ENCODE data around the gene LDLR. TPM values are rescaled to one million over a fixed set of nuclear protein-coding genes. Genes with fewer than 3 reads are reported as not detected.

The LDLR gene
- total RNA-seq, 1 donor from 2014 or later: 153 TPM

- Mint-ChIP-seq H3K9me3 (ENCODE audit: unreplicated experiment) (no peaks in the 10 kb centered on the region), H3K27me3 (ENCODE audit: low read depth, unreplicated experiment) (no peaks in the 10 kb centered on the region), H3K4me1 (ENCODE audit: low read depth, unreplicated experiment) (no peaks in the 10 kb centered on the region), H3K27ac (ENCODE audit: unreplicated experiment) (no peak overlapping the region), H3K36me3 (ENCODE audit: low read depth, unreplicated experiment) (peaks cover 19% of the 10 kb centered on the region), H3K4me3 (ENCODE audit: unreplicated experiment) (peak overlapping the region; percentile 9)
- Histone ChIP-seq H3K4me2 (ENCODE audit: low read length) (no peak overlapping the region), H4K20me1 (ENCODE audit: insufficient read depth, low read length) (peaks cover 4% of the 10 kb centered on the region), H3K4me1 (ENCODE audit: insufficient read depth, low read length) (no peaks in the 10 kb centered on the region), H3K4me3 (ENCODE audit: insufficient read depth, low read depth, low read length) (no peak overlapping the region), H3K27ac (ENCODE audit: low read depth, low read length) (no peak overlapping the region), H3K36me3 (ENCODE audit: insufficient read depth, low read length) (peaks cover 17% of the 10 kb centered on the region), H3K9me3 (ENCODE audit: insufficient read depth, low read depth, low read length) (no peaks in the 10 kb centered on the region), H3K9ac (ENCODE audit: low read length) (no peak overlapping the region), H3K27me3 (ENCODE audit: insufficient read depth, low read length) (no peaks in the 10 kb centered on the region), H3K79me2 (ENCODE audit: insufficient read depth, low read length) (no peaks in the 10 kb centered on the region), H2AFZ (ENCODE audit: low read depth, low read length) (no peak overlapping the region)
- no peak for FAIRE-seq
- no peak for DNase-seq (ENCODE audit: low read depth)
- no peak for TF ChIP-seq EZH2 (IDR thresholded peaks at IDR 0.05; ENCODE audit: insufficient read depth, low read length)
- no peak for TF ChIP-seq CTCF (IDR thresholded peaks at IDR 0.05; ENCODE audit: insufficient read depth, low read depth, low read length)
Measured at GRCh38 chr19:11064831-11065303, 24.4 kb upstream of the LDLR start.

GRCh38 chr19:11066326-11066725 is 22.9 kb upstream of the LDLR start:
- H3K4me3 Mint-ChIP-seq (ENCODE audit: unreplicated experiment): no peak overlapping the region
- Histone ChIP-seq H3K9ac (ENCODE audit: low read length) (no peak overlapping the region), H3K36me3 (ENCODE audit: insufficient read depth, low read length) (peaks cover 13% of the 10 kb centered on the region), H3K4me2 (ENCODE audit: low read length) (no peak overlapping the region), H3K9me3 (ENCODE audit: insufficient read depth, low read depth, low read length) (no peaks in the 10 kb centered on the region), H3K27me3 (ENCODE audit: insufficient read depth, low read length) (no peaks in the 10 kb centered on the region), H3K79me2 (ENCODE audit: insufficient read depth, low read length) (no peaks in the 10 kb centered on the region), H4K20me1 (ENCODE audit: insufficient read depth, low read length) (peaks cover 4% of the 10 kb centered on the region), H3K27ac (ENCODE audit: low read depth, low read length) (no peak overlapping the region), H3K4me3 (ENCODE audit: insufficient read depth, low read depth, low read length) (no peak overlapping the region), H3K4me1 (ENCODE audit: insufficient read depth, low read length) (no peaks in the 10 kb centered on the region), H2AFZ (ENCODE audit: low read depth, low read length) (no peak overlapping the region)
- H3K4me1 Mint-ChIP-seq (ENCODE audit: low read depth, unreplicated experiment): no peaks in the 10 kb centered on the region
- no peaks in the 10 kb centered on the region for H3K9me3 Mint-ChIP-seq (ENCODE audit: unreplicated experiment)
- no peak overlapping the region for H3K27ac Mint-ChIP-seq (ENCODE audit: unreplicated experiment)
- H3K27me3 Mint-ChIP-seq (ENCODE audit: low read depth, unreplicated experiment): no peaks in the 10 kb centered on the region
- FAIRE-seq (no peak), DNase-seq (ENCODE audit: low read depth) (no peak)
- peaks cover 19% of the 10 kb centered on the region for H3K36me3 Mint-ChIP-seq (ENCODE audit: low read depth, unreplicated experiment)
- TF ChIP-seq EZH2 (IDR thresholded peaks at IDR 0.05; ENCODE audit: insufficient read depth, low read length) (no peak), CTCF (IDR thresholded peaks at IDR 0.05; ENCODE audit: insufficient read depth, low read depth, low read length) (no peak)

GRCh38 chr19:11067356-11068113 is 21.7 kb upstream of the LDLR start:
- Histone ChIP-seq H2AFZ (ENCODE audit: low read depth, low read length) (no peak overlapping the region), H3K36me3 (ENCODE audit: insufficient read depth, low read length) (peaks cover 7% of the 10 kb centered on the region), H3K9me3 (ENCODE audit: insufficient read depth, low read depth, low read length) (no peaks in the 10 kb centered on the region), H3K9ac (ENCODE audit: low read length) (no peak overlapping the region), H3K79me2 (ENCODE audit: insufficient read depth, low read length) (no peaks in the 10 kb centered on the region), H3K4me1 (ENCODE audit: insufficient read depth, low read length) (no peaks in the 10 kb centered on the region), H3K27ac (ENCODE audit: low read depth, low read length) (no peak overlapping the region), H3K27me3 (ENCODE audit: insufficient read depth, low read length) (no peaks in the 10 kb centered on the region), H4K20me1 (ENCODE audit: insufficient read depth, low read length) (peaks cover 4% of the 10 kb centered on the region), H3K4me3 (ENCODE audit: insufficient read depth, low read depth, low read length) (no peak overlapping the region), H3K4me2 (ENCODE audit: low read length) (no peak overlapping the region)
- H3K4me3 Mint-ChIP-seq (ENCODE audit: unreplicated experiment): no peak overlapping the region
- no peak overlapping the region for H3K27ac Mint-ChIP-seq (ENCODE audit: unreplicated experiment)
- H3K9me3 Mint-ChIP-seq (ENCODE audit: unreplicated experiment): no peaks in the 10 kb centered on the region
- DNase-seq (ENCODE audit: low read depth) (no peak), FAIRE-seq (no peak)
- H3K4me1 Mint-ChIP-seq (ENCODE audit: low read depth, unreplicated experiment): no peaks in the 10 kb centered on the region
- no peaks in the 10 kb centered on the region for H3K27me3 Mint-ChIP-seq (ENCODE audit: low read depth, unreplicated experiment)
- H3K36me3 Mint-ChIP-seq (ENCODE audit: low read depth, unreplicated experiment): peaks cover 18% of the 10 kb centered on the region
- no peak for TF ChIP-seq EZH2 (IDR thresholded peaks at IDR 0.05; ENCODE audit: insufficient read depth, low read length)
- TF ChIP-seq CTCF (IDR thresholded peaks at IDR 0.05; ENCODE audit: insufficient read depth, low read depth, low read length): no peak

Data from astrocyte (in vitro differentiated cells and primary cell).